Ecto neural progenitor cell (in vitro differentiated cells): ENCODE data around the gene NPPC.
"Not testable (repeated sequence)": the region's sequence is repeated elsewhere in the genome, so short reads cannot be mapped to it uniquely, and the experiment has no call there.

Experiments
- DNase-seq: peaks from one replicate; pipeline ENCODE4 v3.0.0-alpha.2; 2018; ENCODE audit warnings: low spot score

NPPC gene

GRCh38 chr2:231920366-231920765, 5.8 kb downstream of the NPPC start:
- no peak for DNase-seq

- DNase-seq = no peak
Observed at GRCh38 chr2:231919341-231920035, 6.7 kb downstream of the NPPC start.

GRCh38 chr2:231918501-231919330, 7.5 kb downstream of the NPPC start:
- DNase-seq = no peak

DNA sequence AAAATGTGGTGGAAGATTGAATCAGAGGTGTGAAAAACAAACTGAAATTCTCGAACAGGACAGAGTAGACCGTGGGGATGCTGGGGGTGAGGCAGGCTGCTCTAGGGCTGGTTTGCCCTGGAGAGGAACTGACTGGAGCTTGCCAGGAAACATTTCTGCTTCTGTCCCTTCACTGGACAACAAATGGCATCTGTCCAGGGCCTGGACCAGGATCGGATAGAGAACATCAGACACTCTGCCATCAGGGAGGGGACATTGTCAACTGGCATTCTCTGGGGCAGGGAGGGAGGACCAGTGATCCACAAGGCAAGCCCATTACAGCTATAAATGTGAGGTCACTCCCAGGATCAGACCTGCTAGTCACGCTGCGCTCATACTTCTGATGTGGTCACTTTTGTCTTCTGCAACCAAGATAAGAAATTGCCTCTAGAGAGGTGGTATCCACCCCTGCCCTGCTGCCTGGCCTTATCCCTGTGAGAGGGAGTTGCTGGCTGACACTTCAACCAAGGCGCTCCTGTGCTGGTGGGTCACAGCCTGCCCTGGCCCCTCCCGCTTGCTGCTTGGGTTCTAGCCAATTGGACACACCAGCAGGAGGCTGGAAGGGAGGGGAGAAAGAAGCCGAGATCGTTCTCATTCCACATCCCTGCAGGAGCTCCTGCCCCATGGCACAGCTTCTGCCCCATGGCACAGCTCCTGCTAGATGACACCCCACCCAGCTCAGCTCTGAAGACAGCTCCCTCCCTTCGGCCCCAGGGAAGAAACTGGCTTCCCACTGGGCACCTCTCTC, 8.7 kb downstream of the NPPC start:
- DNase-seq = no peak

DNA sequence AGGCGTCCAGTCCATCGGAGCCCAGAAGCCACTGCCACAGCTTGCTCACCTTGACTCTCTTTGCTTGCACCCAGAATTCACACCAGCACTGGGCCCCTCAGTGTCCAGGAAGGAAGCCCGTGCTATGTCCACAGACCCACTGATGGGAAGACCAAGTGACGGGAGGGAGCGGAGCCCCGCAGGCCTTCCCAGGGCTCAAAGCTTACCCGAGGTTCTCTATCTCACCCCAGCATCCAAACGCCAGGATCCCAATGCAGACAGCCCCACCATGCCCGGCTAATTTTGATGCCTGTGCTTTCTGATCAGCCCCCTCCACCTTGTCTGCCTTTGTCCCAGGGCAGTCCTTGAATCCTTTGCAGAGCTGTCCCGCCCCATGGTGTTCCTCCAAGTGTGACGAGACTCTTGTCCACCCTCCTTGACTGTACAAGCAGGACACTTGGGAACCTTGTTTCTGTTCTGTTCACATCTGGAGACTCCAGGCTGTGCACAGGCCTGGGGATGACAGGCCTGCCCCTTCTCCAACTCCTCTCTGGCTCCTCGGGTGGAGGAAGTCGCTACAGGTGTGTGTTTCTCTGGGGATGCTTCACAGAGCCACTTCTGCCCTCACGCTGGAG, 12.0 kb downstream of the NPPC start:
- no peak for DNase-seq

- no peak for DNase-seq
Observed at GRCh38 chr2:231911381-231911780, 14.8 kb downstream of the NPPC start.

- DNase-seq = no peak
Observed at GRCh38 chr2:231910771-231911170, 15.4 kb downstream of the NPPC start.

DNA sequence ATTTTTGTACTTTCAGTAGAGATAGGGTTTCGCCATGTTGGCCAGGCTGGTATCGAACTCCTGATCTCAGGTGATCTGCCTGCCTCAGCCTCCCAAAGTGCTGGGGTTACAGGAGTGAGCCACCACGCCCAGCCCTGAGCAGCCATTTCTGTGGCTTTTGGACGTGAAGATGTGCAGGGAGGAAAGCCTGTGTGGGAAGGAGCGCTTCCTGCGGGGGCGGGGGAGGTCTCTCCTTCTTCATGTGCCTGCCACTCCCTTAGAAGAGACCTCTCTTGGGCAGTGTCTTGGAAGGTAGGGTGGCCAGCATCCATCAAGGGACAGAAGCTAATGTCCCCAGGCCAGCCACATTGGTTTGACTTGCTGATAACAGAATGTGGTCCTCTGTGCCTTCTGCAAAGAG, 16.0 kb downstream of the NPPC start:
- DNase-seq = not testable (repeated sequence)

- DNase-seq = no peak
Observed at GRCh38 chr2:231909631-231910030, 16.6 kb downstream of the NPPC start.

GRCh38 chr2:231908584-231908983, 17.6 kb downstream of the NPPC start:
- DNase-seq = no peak

DNA sequence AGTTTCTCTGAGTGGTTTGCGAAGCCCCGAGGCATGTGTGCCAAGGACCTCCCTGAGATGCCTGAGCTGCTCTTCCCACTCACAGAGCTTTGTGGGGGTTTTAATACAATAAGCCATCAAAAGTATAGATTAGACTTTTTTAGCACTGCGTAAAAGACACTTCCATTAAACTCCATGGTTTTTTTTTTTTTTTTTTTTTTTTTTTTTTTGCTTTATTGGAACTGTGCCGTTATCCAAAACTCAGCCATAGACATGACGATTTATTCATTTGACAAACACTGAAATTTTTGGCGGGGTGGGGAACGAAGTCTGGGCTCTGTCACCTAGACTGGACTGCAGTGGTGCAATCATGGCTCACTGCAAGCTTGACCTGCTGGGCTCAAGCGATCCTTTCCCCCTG, 18.4 kb downstream of the NPPC start:
- DNase-seq = no peak

DNA sequence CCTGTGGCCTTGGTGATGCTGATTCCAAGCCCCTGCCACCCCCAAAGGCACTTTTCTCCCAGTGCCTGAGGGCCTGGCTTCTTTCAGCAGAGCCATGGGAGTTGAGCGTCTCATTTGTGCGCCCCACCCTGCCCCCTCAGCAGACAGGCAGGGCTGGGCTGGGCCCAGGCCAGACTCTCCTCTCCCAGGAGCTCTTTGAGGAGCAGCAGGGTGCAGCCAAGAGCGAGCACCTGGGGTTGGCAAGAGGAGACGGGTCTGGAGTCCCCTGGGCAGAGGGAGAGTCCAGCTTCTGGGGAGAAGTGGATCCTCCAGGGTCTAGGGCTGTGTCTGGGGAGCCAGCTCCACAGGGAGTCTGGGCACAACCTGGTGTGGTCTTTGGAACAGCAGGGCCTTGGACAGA, 21.2 kb downstream of the NPPC start:
- no peak for DNase-seq

- no peak for DNase-seq
Observed at GRCh38 chr2:231904161-231904611, 22.0 kb downstream of the NPPC start.

- no peak for DNase-seq
Observed at GRCh38 chr2:231902598-231902997, 23.6 kb downstream of the NPPC start.

DNA sequence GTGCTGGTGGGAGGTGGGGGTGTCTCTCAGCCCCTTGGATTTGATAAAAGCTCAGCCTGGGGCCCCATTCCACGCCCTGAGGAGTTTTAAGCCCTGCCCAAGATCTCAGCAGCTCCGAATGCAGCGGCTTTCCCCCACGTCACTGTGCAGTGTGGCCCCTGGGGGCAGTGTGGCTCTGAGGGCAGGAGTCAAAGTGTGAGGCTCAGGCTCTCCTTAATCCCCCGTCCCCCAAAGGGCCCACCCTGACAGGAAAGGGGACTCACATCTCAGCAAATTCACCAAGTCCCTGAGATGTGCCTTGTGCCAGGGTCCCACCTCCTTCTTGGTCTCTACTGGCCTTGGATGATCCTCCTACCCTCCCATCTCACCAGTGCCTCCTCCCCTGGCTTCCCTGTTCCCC, 25.2 kb downstream of the NPPC start:
- DNase-seq = no peak

- peak; percentile 95 for DNase-seq
Observed at GRCh38 chr2:231900486-231900942, 25.7 kb downstream of the NPPC start.

DNA sequence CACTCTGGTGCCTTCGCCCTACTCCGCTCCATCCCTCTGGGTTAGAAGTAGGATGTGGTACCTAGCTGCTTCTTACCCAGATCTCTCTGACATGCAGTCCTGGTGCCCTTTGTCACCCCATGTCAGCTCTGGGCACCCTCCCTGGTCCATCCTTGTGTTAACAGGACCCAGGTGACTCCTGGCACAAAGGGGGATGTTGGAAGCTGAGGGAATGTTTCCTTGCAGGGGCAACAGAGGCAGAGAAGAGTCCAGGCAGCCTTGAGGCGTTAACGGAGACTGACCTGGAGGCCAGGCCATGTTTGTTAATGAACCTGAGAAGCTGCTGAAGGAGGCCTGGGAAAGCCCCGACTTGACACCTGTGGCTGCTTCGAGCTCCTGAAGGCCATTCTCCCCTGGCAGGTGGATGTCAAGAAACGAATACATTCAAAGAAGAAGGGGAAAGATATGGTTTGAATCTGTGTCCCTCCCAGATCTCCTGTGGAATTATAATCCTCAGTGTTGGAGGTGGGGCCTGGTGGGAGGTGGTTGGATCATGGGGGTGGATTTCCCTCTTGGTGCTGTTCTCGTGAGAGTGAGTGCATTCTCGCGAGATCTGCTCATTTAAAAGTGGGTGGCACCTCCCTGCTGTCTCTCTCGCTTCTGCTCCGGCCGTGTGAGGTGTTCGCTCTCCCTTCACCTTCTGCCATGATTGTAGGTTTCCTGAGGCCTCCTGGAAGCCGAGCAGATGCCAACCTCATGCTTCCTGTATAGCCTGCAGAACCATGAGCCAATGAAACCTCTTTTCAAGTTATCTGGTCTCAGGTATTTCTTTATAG, 31.4 kb downstream of the NPPC start:
- no peak for DNase-seq

- DNase-seq = no peak
Observed at GRCh38 chr2:231891514-231891905, 34.7 kb downstream of the NPPC start.

- no peak for DNase-seq
Observed at GRCh38 chr2:231890896-231891513, 35.2 kb downstream of the NPPC start.

GRCh38 chr2:231887756-231888155, 38.4 kb downstream of the NPPC start:
- no peak for DNase-seq
